Dedifferentiated amniotic fluid mesenchymal stem cell (primary cell): ENCODE measurements around the gene ZFAND2B.
A peak's percentile ranks its signal among the peaks of the same experiment; 100 is the strongest.

Source experiments
- DNase-seq: peaks from one replicate; pipeline ENCODE4 v3.0.0-alpha.2; 2016; ENCODE audit errors: extremely low spot score

ZFAND2B gene

GRCh38 chr2:219206328-219207133, at the start of gene ZFAND2B:
TSS of gene ZFAND2B (plus strand) at chr2:219206782. CDS start at chr2:219206988, 206 bp downstream.
- DNase-seq = peak; percentile 86

GRCh38 chr2:219157396-219157795, 49.2 kb upstream of the ZFAND2B start:
- DNase-seq = no peak

GRCh38 chr2:219158025-219158424, 48.6 kb upstream of the ZFAND2B start:
- DNase-seq = no peak

GRCh38 chr2:219158586-219158985, 48.0 kb upstream of the ZFAND2B start:
- DNase-seq = no peak

- DNase-seq = no peak
These were observed 46.8 kb upstream of the ZFAND2B start for GRCh38 chr2:219159771-219160185.

- peak; percentile 93 for DNase-seq
These were observed 46.2 kb upstream of the ZFAND2B start, which contains the start of gene NHEJ1 for GRCh38 chr2:219160186-219161017. TSS of gene NHEJ1 (minus strand) at chr2:219160815. CDS start at chr2:219158362, 2,453 bp downstream.

GRCh38 chr2:219161097-219161496, 45.5 kb upstream of the ZFAND2B start:
- DNase-seq = no peak

- DNase-seq = no peak
These were observed 43.4 kb upstream of the ZFAND2B start for GRCh38 chr2:219163156-219163555.

GRCh38 chr2:219165058-219165911, 41.3 kb upstream of the ZFAND2B start:
- no peak for DNase-seq

GRCh38 chr2:219167997-219168396, 38.6 kb upstream of the ZFAND2B start:
- no peak for DNase-seq

- DNase-seq = no peak
These were observed 38.1 kb upstream of the ZFAND2B start for GRCh38 chr2:219168526-219168925.

GRCh38 chr2:219168932-219169331, 37.6 kb upstream of the ZFAND2B start:
- DNase-seq = no peak

- no peak for DNase-seq
These were observed 36.5 kb upstream of the ZFAND2B start, which contains the start of gene SLC23A3 for GRCh38 chr2:219169930-219170654. TSS of gene SLC23A3 (minus strand) at chr2:219170029. CDS start at chr2:219169984, 45 bp downstream.

- peak; percentile 64 for DNase-seq
These were observed 35.3 kb upstream of the ZFAND2B start for GRCh38 chr2:219171231-219171651.

GRCh38 chr2:219172231-219173154, 34.1 kb upstream of the ZFAND2B start:
- DNase-seq = no peak

GRCh38 chr2:219173176-219173575, 33.4 kb upstream of the ZFAND2B start:
- DNase-seq = no peak

- no peak for DNase-seq
These were observed 32.4 kb upstream of the ZFAND2B start for GRCh38 chr2:219174146-219174545.

- no peak for DNase-seq
These were observed 31.8 kb upstream of the ZFAND2B start for GRCh38 chr2:219174801-219175200.

GRCh38 chr2:219175486-219175885, 31.1 kb upstream of the ZFAND2B start:
- no peak for DNase-seq
